HG02852 (cell line): Measurements from ENCODE around the gene GATD1.

Experiments used
- ATAC-seq: cut with Tn5 transposase; IDR thresholded peaks from one replicate; pipeline ENCODE4 v1.9.1; 2021; ENCODE audit warnings: mild to moderate bottlenecking, moderate library complexity; ENCODE audit not compliant: unreplicated experiment

Gene GATD1

GRCh38 chr11:782264-783174, 5.2 kb upstream of the GATD1 start:
- ATAC-seq, result no peak

GRCh38 chr11:779955-780532, 2.8 kb upstream of the GATD1 start:
- no peak for ATAC-seq

GRCh38 chr11:778976-779954, 2.0 kb upstream of the GATD1 start:
- ATAC-seq, result no peak

- ATAC-seq, result peak; percentile 34
Observed at GRCh38 chr11:776561-777287, 563 bp downstream of the GATD1 start.

- no peak for ATAC-seq
Observed at GRCh38 chr11:776263-776560, 1.1 kb downstream of the GATD1 start.

GRCh38 chr11:774873-775592, 2.3 kb downstream of the GATD1 start:
- ATAC-seq, result no peak

- ATAC-seq, result no peak
Observed at GRCh38 chr11:773830-774229, 3.5 kb downstream of the GATD1 start.

- no peak for ATAC-seq
Observed at GRCh38 chr11:773425-773824, 3.9 kb downstream of the GATD1 start.

GRCh38 chr11:772429-773390, 4.6 kb downstream of the GATD1 start:
- no peak for ATAC-seq

GRCh38 chr11:771617-772204, 5.6 kb downstream of the GATD1 start:
- no peak for ATAC-seq

GRCh38 chr11:770642-771616, 6.4 kb downstream of the GATD1 start:
- no peak for ATAC-seq

- ATAC-seq, result no peak
Observed at GRCh38 chr11:769887-770641, 7.2 kb downstream of the GATD1 start.

GRCh38 chr11:767238-767637, 10.0 kb downstream of the GATD1 start:
- ATAC-seq, result no peak

GRCh38 chr11:766936-767210, 10.4 kb downstream of the GATD1 start:
- ATAC-seq, result no peak

GRCh38 chr11:766106-766935, 11.0 kb downstream of the GATD1 start:
- no peak for ATAC-seq

GRCh38 chr11:765802-766091, 11.5 kb downstream of the GATD1 start:
- ATAC-seq, result no peak
